Measurements from ENCODE around the gene LYST. TPM values are rescaled to one million over a fixed set of nuclear protein-coding genes. Genes with fewer than 3 reads are reported as not detected.

The LYST gene
- total and polyA plus RNA-seq, 2 of the 8 experiments (the other 6 are each of a cell fraction or from before 2014, with no cell fraction given): 0.29 to 0.58 TPM

GRCh38 chr1:235908742-235909520, 42.2 kb upstream of the LYST start (continued):
- no peak for TF ChIP-seq SRF (IDR thresholded peaks at IDR 0.05; ENCODE audit: low read depth, low read length)
- no peak for TF ChIP-seq USF2 (IDR thresholded peaks at IDR 0.05; ENCODE audit: low read length)
- TF ChIP-seq CBX5 (IDR thresholded peaks at IDR 0.05; ENCODE audit: low read depth, low read length): no peak
- no peak for TF ChIP-seq GABPA (IDR thresholded peaks at IDR 0.05; ENCODE audit: borderline replicate concordance, insufficient read depth, low read length)
- TF ChIP-seq CHD7 (IDR thresholded peaks at IDR 0.05; ENCODE audit: insufficient replicate concordance, low read length): no peak
- TF ChIP-seq BRCA1 (IDR thresholded peaks at IDR 0.05; ENCODE audit: low read depth, low read length): no peak

All from H1 (cell line).